Islet of Langerhans (tissue), 1 donor: ENCODE measurements around the gene CDKN1C.

Source experiments
- FAIRE-seq: peaks from one replicate; lab custom pipeline; 2011; peaks lifted over from hg19 to GRCh38; lab: Jason Lieb, UNC

Gene CDKN1C

GRCh38 chr11:2887515-2888195 is 2.1 kb upstream of the CDKN1C start:
- FAIRE-seq: no peak

GRCh38 chr11:2886936-2887335 is 1.4 kb upstream of the CDKN1C start:
- no peak for FAIRE-seq

- FAIRE-seq: no peak
Observed at GRCh38 chr11:2886191-2886894, 768 bp upstream of the CDKN1C start.

GRCh38 chr11:2885017-2885677 is 428 bp downstream of the CDKN1C start:
- no peak for FAIRE-seq

- no peak for FAIRE-seq
Observed at GRCh38 chr11:2883979-2884815, 1.4 kb downstream of the CDKN1C start.

- FAIRE-seq: no peak
Observed at GRCh38 chr11:2883640-2883978, 2.0 kb downstream of the CDKN1C start.

- FAIRE-seq: no peak
Observed at GRCh38 chr11:2882396-2883110, 3.0 kb downstream of the CDKN1C start.

- no peak for FAIRE-seq
Observed at GRCh38 chr11:2881981-2882375, 3.6 kb downstream of the CDKN1C start.

- FAIRE-seq: no peak
Observed at GRCh38 chr11:2881076-2881980, 4.2 kb downstream of the CDKN1C start.

GRCh38 chr11:2880646-2881045 is 4.9 kb downstream of the CDKN1C start:
- no peak for FAIRE-seq

GRCh38 chr11:2878782-2879181 is 6.8 kb downstream of the CDKN1C start:
- FAIRE-seq: no peak

GRCh38 chr11:2877474-2877873 is 8.1 kb downstream of the CDKN1C start:
- FAIRE-seq: no peak

GRCh38 chr11:2874963-2875362 is 10.6 kb downstream of the CDKN1C start:
- FAIRE-seq: no peak

- no peak for FAIRE-seq
Observed at GRCh38 chr11:2870969-2871680, 14.4 kb downstream of the CDKN1C start.

- no peak for FAIRE-seq
Observed at GRCh38 chr11:2870460-2870859, 15.1 kb downstream of the CDKN1C start.

GRCh38 chr11:2869561-2870427 is 15.8 kb downstream of the CDKN1C start:
- FAIRE-seq: no peak

GRCh38 chr11:2869134-2869526 is 16.4 kb downstream of the CDKN1C start:
- FAIRE-seq: no peak

GRCh38 chr11:2868506-2869133 is 17.0 kb downstream of the CDKN1C start:
- no peak for FAIRE-seq
